GM20000 (cell line): ENCODE data around the gene VPS16.

Experiments
- DNase-seq: peaks from one replicate; pipeline ENCODE4 v3.0.0; 2012; ENCODE audit warnings: low spot score
- CTCF ChIP-seq: IDR thresholded peaks from 2 replicates; pipeline ENCODE4 v1.5.1; 2012; ENCODE audit warnings: mild to moderate bottlenecking, control low read depth; ENCODE audit errors: extremely low read depth, missing control alignments

VPS16 gene

DNA sequence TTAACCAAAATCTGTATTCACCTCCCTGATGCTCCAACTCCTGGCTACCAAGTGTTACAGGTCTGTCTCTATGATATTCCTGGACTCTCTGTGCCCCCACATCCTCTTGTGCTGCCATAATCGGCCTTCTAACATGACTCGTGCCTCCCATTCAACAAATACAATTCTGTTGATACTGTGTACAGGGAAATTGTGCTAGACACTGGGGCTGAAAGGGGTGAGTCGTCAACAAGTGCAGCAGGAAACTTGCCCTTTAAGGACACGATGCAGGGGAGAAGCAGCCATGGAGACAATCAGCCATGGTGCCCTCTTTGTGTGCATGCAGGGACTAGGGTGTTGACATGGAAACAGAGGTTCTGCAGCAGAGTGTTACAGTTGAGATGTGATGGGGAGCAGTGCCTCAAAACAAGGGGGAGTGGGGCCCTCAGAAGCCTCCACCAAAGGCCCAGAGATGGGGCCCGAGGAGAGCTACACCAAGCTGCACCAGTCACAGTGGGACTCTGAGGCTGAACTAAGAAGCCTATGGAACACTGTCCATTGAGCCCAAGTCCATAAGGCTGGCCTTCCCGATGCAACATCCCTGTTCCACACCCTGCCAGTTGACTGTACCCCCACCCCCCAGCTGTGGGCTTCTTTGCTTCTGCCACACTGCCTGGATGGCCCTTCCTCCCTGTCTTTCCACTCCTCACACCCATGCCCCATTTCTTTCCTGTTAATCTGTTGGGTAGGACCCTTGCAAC, 3.2 kb upstream of the VPS16 start:
- TF ChIP-seq CTCF: no peak
- no peak for DNase-seq

DNA sequence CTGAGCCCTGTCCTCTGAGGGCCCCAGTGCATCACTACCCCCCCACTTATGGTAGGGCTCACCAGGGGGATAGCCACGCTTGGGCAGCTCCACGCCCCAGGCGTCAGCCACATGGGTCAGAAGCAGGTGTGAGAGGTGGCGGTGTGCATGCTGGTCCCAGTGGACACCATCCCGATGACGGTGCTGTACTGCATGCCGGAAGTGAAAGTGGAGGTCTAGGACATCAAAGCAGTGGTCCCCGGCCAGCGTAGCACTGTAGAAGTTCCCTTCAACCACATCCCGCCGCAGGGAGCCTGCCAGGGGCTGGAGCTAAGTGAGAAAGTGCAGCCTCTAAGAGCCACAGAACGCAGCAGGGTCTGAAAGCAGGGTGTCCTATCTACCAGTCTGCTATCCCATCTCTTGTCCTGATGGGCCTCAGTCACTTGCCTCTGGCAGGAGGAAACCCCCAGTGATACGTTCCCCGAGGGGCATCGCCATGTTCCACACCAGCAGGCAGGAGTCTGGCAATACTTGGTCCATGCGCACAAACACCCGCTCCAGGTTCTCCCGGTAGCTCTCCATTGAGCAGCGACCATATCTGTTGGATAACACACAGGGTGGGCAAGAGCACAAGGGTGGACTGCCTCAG, 2.3 kb upstream of the VPS16 start:
- TF ChIP-seq CTCF: no peak
- no peak for DNase-seq

DNA sequence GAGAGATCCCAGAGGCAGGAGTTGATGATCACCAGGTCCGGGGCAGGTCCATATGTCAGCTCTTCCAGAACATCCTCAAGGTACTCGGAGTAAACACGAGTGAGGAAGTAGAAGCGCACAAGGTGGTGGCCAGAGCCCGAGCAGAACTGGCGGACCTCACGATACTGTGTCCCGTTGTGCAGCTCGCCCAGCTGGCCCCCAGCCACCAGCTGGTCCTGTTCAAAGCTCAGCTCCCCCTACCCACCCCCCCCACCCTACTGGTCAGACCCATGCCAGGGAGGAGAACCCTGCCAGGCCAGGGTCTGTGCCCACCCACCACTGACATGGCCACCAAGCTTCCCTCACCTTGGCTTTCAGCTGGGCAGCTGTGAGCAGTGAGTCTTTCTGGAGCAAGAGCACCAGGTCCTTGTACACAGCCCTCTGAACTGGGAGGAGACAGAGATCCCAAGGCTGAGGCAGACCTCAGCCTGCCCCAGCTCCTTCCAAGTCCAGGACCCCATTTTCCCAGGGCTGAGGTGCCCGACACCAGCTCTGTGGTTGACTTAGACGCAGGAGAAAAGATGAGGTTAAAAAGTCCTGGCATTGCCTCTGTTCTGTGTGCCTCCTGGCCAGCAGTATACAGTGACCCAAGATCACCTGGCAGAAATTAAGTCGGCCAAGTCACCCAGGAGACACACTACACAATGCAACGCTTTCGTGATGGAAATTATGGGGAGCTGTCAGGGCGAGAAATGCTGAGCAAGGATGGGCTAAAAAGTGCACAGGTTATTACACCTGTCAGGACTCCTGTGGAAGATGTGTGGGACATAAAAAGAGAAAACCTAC, 1.5 kb upstream of the VPS16 start:
- no peak for TF ChIP-seq CTCF
- no peak for DNase-seq

DNA sequence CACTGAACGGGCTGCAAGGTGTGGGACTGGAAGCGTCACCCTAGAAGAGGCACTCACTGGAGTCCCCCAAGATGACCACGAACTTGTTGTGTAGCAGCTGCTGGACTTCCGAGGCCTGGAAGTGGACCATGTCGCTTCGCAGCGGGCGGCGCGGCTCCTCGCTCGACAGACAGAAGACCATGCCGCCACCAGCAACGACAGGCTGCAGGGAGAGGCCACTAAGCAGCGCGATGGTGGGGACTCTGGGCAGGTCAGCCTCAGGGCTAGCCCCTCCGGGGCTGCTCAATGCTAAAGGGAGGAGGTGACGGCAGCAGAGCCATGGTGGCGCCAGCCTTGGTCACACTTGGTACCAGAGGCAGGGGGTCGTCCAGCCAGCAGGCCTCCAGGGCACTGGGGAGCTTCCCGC, 810 bp upstream of the VPS16 start:
- no peak for DNase-seq
- no peak for TF ChIP-seq CTCF

DNA sequence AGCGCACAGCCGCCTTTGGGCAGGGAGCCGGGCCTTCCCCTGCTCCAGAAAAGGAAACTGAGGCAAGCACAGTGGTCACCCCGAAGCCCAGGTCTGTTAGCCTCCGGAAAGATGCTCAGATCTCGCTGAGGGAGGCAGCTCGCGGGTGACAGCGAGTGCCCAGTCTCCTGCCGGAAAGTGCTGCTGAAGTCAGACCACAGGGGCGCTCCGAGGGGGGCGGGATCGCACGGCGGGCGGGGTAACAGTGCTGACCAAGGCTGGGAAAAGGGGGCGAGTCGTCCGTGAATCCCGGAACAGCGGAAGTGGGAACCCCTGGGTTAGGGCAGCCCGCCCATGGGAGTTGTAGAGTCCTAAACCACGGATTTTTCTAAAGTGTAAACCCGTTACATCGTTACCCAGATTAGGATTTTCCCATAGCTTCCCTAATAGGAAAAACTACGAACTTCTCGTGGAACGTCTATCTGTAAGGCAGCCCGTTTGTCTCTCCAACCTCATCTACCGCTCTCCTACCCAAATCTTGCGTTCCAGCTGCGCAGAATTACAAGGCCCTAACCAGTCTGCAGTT, 504 bp downstream of the VPS16 start:
- TF ChIP-seq CTCF: no peak
- peak; percentile 67 for DNase-seq

- no peak for DNase-seq
- no peak for TF ChIP-seq CTCF
Observed at GRCh38 chr20:2845607-2846006, 5.1 kb downstream of the VPS16 start.

DNA sequence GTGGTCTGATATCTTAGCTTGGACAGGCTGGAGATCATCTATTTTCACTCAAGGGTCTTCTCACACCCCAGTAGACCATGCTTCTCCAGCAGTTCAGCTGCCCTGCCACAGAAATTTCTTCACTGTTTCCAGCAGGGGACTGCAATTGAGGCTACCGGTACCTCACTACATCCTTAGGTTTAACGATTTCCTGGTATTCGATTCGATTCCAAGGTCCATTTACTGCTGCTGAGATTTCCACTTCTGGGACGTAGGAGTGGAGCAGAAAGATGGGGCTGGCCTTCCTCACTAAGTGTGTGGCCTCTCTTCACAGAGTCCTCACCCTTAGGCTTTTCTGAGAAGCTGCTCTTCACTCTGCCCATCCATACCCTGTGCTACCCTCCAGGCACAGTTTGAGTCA, 6.2 kb downstream of the VPS16 start:
- TF ChIP-seq CTCF: no peak
- DNase-seq: no peak
